ENCODE data around the gene ZNF207. TPM values are rescaled to one million over a fixed set of nuclear protein-coding genes. Genes with fewer than 3 reads are reported as not detected.

Gene ZNF207
- total and polyA plus RNA-seq, 9 of the 15 experiments (the other 6 are each of a cell fraction or from before 2014, with no cell fraction given) = 123 to 370 (median 250) TPM

MicroRNA genes within 50 kb of the gene (microRNA counts, 767-probe panel; counts per million panel counts)
- not detected for microRNA hsa-miR-632

Small RNA genes lying within 50 kb of the gene (microRNA-seq; reads per million reads assigned to microRNA genes)
- not detected for gene MIR632 (ENCODE audit: borderline microRNAs expressed)

Small RNA genes lying within 50 kb of the gene (small RNA-seq; reads per million reads assigned to genes)
- gene AC005899.6 = not detected

Other genes with a start within 250 kb of the ZNF207 start
- 25.1 and 33.3 TPM in 2 replicates for gene RHOT1, start 207.7 kb upstream of the ZNF207 start, total RNA-seq (2014; rRNA removed)
- gene RHOT1, start 207.7 kb upstream of the ZNF207 start, total RNA-seq (2014; rRNA removed; fragmentation: Illumina TruSeq; extraction: Trizol) = 52.9 and 55.3 TPM in 2 replicates
- gene RHOT1, start 207.7 kb upstream of the ZNF207 start, total RNA-seq (2015; rRNA removed; fragmentation: Illumina TruSeq; extraction: Trizol) = 39.9 and 50.5 TPM in 2 replicates
- 30.8 and 33.9 TPM in 2 replicates for gene RHOT1, start 207.7 kb upstream of the ZNF207 start, total RNA-seq (2021)
- gene RHOT1, start 207.7 kb upstream of the ZNF207 start, polyA plus RNA-seq (2011; rRNA removed) = 67.5 and 101 TPM in 2 replicates
- gene RHOT1, start 207.7 kb upstream of the ZNF207 start, polyA plus RNA-seq (2014; fragmentation: Illumina TruSeq; extraction: Trizol) = 47.5 and 72.5 TPM in 2 replicates
- 10 to 100 TPM; 23.0 to 30.5 TPM for gene RHOT1, start 207.7 kb upstream of the ZNF207 start, polyA plus RNA-seq (2014; fragmentation: Nextera tagmentation; extraction: Ambion mirVana)
- gene RHOT1, start 207.7 kb upstream of the ZNF207 start, polyA plus RNA-seq (2014; rRNA removed) = 32.2 and 41.2 TPM in 2 replicates
- 0.08 and 0.09 TPM in 2 replicates for gene RHBDL3, start 84.3 kb upstream of the ZNF207 start, total RNA-seq (2014; rRNA removed)
- 0.03 and 0.07 TPM in 2 replicates for gene RHBDL3, start 84.3 kb upstream of the ZNF207 start, total RNA-seq (2014; rRNA removed; fragmentation: Illumina TruSeq; extraction: Trizol)
- 0.08 TPM in 1 of 2 replicates, not detected in the other for gene RHBDL3, start 84.3 kb upstream of the ZNF207 start, total RNA-seq (2015; rRNA removed; fragmentation: Illumina TruSeq; extraction: Trizol)
- gene RHBDL3, start 84.3 kb upstream of the ZNF207 start, total RNA-seq (2021) = 0.13 and 0.31 TPM in 2 replicates
- gene RHBDL3, start 84.3 kb upstream of the ZNF207 start, polyA plus RNA-seq (2011; rRNA removed) = 0.07 and 0.22 TPM in 2 replicates
- 0.03 and 0.06 TPM in 2 replicates for gene RHBDL3, start 84.3 kb upstream of the ZNF207 start, polyA plus RNA-seq (2014; fragmentation: Illumina TruSeq; extraction: Trizol)
- not detected for gene RHBDL3, start 84.3 kb upstream of the ZNF207 start, polyA plus RNA-seq (2014; fragmentation: Nextera tagmentation; extraction: Ambion mirVana)
- 0.01 TPM in 1 of 2 replicates, not detected in the other for gene RHBDL3, start 84.3 kb upstream of the ZNF207 start, polyA plus RNA-seq (2014; rRNA removed)
- 17.4 and 24.8 TPM in 2 replicates for gene C17orf75, start 8.0 kb upstream of the ZNF207 start, total RNA-seq (2014; rRNA removed)
- 21.2 and 22.4 TPM in 2 replicates for gene C17orf75, start 8.0 kb upstream of the ZNF207 start, total RNA-seq (2014; rRNA removed; fragmentation: Illumina TruSeq; extraction: Trizol)
- 15.0 and 16.1 TPM in 2 replicates for gene C17orf75, start 8.0 kb upstream of the ZNF207 start, total RNA-seq (2015; rRNA removed; fragmentation: Illumina TruSeq; extraction: Trizol)
- gene C17orf75, start 8.0 kb upstream of the ZNF207 start, total RNA-seq (2021) = 17.3 and 18.5 TPM in 2 replicates
- 14.1 and 26.1 TPM in 2 replicates for gene C17orf75, start 8.0 kb upstream of the ZNF207 start, polyA plus RNA-seq (2011; rRNA removed)
- gene C17orf75, start 8.0 kb upstream of the ZNF207 start, polyA plus RNA-seq (2014; fragmentation: Illumina TruSeq; extraction: Trizol) = 15.1 and 15.5 TPM in 2 replicates
- 10 to 100 TPM; 49.6 to 55.7 TPM for gene C17orf75, start 8.0 kb upstream of the ZNF207 start, polyA plus RNA-seq (2014; fragmentation: Nextera tagmentation; extraction: Ambion mirVana)
- gene C17orf75, start 8.0 kb upstream of the ZNF207 start, polyA plus RNA-seq (2014; rRNA removed) = 17.0 and 20.4 TPM in 2 replicates
- gene PSMD11, start 94.4 kb downstream of the ZNF207 start, total RNA-seq (2014; rRNA removed) = 77.1 and 104 TPM in 2 replicates
- 118 and 128 TPM in 2 replicates for gene PSMD11, start 94.4 kb downstream of the ZNF207 start, total RNA-seq (2014; rRNA removed; fragmentation: Illumina TruSeq; extraction: Trizol)
- gene PSMD11, start 94.4 kb downstream of the ZNF207 start, total RNA-seq (2015; rRNA removed; fragmentation: Illumina TruSeq; extraction: Trizol) = 109 and 127 TPM in 2 replicates
- 169 and 171 TPM in 2 replicates for gene PSMD11, start 94.4 kb downstream of the ZNF207 start, total RNA-seq (2021)
- 97.6 and 185 TPM in 2 replicates for gene PSMD11, start 94.4 kb downstream of the ZNF207 start, polyA plus RNA-seq (2011; rRNA removed)
- gene PSMD11, start 94.4 kb downstream of the ZNF207 start, polyA plus RNA-seq (2014; fragmentation: Illumina TruSeq; extraction: Trizol) = 125 and 137 TPM in 2 replicates
- gene PSMD11, start 94.4 kb downstream of the ZNF207 start, polyA plus RNA-seq (2014; fragmentation: Nextera tagmentation; extraction: Ambion mirVana) = 100 to 1,000 TPM; 316 to 378 TPM
- gene PSMD11, start 94.4 kb downstream of the ZNF207 start, polyA plus RNA-seq (2014; rRNA removed) = 142 and 158 TPM in 2 replicates
- 2.5 and 3.1 TPM in 2 replicates for gene CDK5R1, start 136.8 kb downstream of the ZNF207 start, total RNA-seq (2014; rRNA removed)
- 1.9 and 2.3 TPM in 2 replicates for gene CDK5R1, start 136.8 kb downstream of the ZNF207 start, total RNA-seq (2014; rRNA removed; fragmentation: Illumina TruSeq; extraction: Trizol)
- 2.6 and 3.1 TPM in 2 replicates for gene CDK5R1, start 136.8 kb downstream of the ZNF207 start, total RNA-seq (2015; rRNA removed; fragmentation: Illumina TruSeq; extraction: Trizol)
- 4.5 and 4.8 TPM in 2 replicates for gene CDK5R1, start 136.8 kb downstream of the ZNF207 start, total RNA-seq (2021)
- 0.79 and 1.4 TPM in 2 replicates for gene CDK5R1, start 136.8 kb downstream of the ZNF207 start, polyA plus RNA-seq (2011; rRNA removed)
- gene CDK5R1, start 136.8 kb downstream of the ZNF207 start, polyA plus RNA-seq (2014; fragmentation: Illumina TruSeq; extraction: Trizol) = 2.4 TPM in 2 replicates
- gene CDK5R1, start 136.8 kb downstream of the ZNF207 start, polyA plus RNA-seq (2014; fragmentation: Nextera tagmentation; extraction: Ambion mirVana) = under 1 TPM; 0.10 to 0.20 TPM
- gene CDK5R1, start 136.8 kb downstream of the ZNF207 start, polyA plus RNA-seq (2014; rRNA removed) = 1.8 and 2.0 TPM in 2 replicates